ENCODE measurements around the gene OR56A3. TPM values are rescaled to one million over a fixed set of nuclear protein-coding genes. Genes with fewer than 3 reads are reported as not detected.

Gene OR56A3
- total RNA-seq, 1 donor from 2014 or later = not detected

- Mint-ChIP-seq H3K4me3 (no peak within 1 kb of the TSS), H3K27me3 (peaks cover 4% of the 10 kb centered on the region), H3K4me1 (no peaks in the 10 kb centered on the region), H3K36me3 (ENCODE audit: low read depth) (no peaks in the 10 kb centered on the region), H3K9me3 (peaks cover 6% of the 10 kb centered on the region), H3K27ac (no peak within 1 kb of the TSS)
- ChIA-PET POLR2A (no interaction called here), CTCF (no interaction called here)
- TF ChIP-seq, protein P1, sequence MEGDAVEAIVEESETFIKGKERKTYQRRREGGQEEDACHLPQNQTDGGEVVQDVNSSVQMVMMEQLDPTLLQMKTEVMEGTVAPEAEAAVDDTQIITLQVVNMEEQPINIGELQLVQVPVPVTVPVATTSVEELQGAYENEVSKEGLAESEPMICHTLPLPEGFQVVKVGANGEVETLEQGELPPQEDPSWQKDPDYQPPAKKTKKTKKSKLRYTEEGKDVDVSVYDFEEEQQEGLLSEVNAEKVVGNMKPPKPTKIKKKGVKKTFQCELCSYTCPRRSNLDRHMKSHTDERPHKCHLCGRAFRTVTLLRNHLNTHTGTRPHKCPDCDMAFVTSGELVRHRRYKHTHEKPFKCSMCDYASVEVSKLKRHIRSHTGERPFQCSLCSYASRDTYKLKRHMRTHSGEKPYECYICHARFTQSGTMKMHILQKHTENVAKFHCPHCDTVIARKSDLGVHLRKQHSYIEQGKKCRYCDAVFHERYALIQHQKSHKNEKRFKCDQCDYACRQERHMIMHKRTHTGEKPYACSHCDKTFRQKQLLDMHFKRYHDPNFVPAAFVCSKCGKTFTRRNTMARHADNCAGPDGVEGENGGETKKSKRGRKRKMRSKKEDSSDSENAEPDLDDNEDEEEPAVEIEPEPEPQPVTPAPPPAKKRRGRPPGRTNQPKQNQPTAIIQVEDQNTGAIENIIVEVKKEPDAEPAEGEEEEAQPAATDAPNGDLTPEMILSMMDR (IDR thresholded peaks at IDR 0.05) = no peak
- ATAC-seq (ENCODE audit: low read depth) (no peak), DNase-seq (no peak)
- intact Hi-C loops (cut with micrococcal nuclease) = no loop called here
Observed at GRCh38 chr11:5968394-5968793, 26.3 kb downstream of the OR56A3 start, which contains the start of gene OR56A5. Gene OR56A5, minus strand, starts transcription at chr11:5968494. Its CDS starts 0 bp downstream, at chr11:5968494.

DNA sequence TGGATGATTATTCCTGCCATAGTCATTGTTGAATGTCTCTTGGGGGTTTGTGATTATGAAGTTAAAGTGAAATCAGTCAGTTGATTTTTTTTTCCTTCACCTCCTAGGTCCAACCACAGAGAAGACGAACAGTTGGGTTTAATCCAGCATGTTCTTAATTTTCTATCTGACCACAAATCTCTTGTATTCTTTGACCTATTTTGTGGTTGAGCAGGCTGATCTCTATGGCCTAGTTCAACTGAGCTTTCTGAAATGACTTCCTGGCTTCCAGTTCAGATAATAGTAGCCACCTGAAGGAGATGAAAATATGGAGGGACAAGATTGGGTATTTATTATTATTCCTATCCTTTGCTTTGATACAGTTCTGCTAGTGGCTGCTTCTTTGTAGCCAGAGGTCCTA, 31.5 kb downstream of the OR56A3 start:
- DNase-seq (no peak), ATAC-seq (ENCODE audit: low read depth) (no peak)
- H3K27me3 Mint-ChIP-seq = no peaks in the 10 kb centered on the region
- POLR2A ChIA-PET = no interaction called here
- peaks cover 9% of the 10 kb centered on the region for H3K9me3 Mint-ChIP-seq
- TF ChIP-seq, protein P1 (IDR thresholded peaks at IDR 0.05) = no peak
- no peak overlapping the region for H3K4me3 Mint-ChIP-seq
- CTCF ChIA-PET = no interaction called here
- intact Hi-C loops (cut with micrococcal nuclease) = no loop called here
- H3K4me1 Mint-ChIP-seq = no peaks in the 10 kb centered on the region
- H3K27ac Mint-ChIP-seq = no peak overlapping the region
- no peaks in the 10 kb centered on the region for H3K36me3 Mint-ChIP-seq (ENCODE audit: low read depth)

- TF ChIP-seq, protein P1 (IDR thresholded peaks at IDR 0.05) = no peak
- ATAC-seq (ENCODE audit: low read depth) = no peak
- H3K27ac Mint-ChIP-seq = no peak overlapping the region
Observed at GRCh38 chr11:5983443-5983842, 41.4 kb downstream of the OR56A3 start.

DNA sequence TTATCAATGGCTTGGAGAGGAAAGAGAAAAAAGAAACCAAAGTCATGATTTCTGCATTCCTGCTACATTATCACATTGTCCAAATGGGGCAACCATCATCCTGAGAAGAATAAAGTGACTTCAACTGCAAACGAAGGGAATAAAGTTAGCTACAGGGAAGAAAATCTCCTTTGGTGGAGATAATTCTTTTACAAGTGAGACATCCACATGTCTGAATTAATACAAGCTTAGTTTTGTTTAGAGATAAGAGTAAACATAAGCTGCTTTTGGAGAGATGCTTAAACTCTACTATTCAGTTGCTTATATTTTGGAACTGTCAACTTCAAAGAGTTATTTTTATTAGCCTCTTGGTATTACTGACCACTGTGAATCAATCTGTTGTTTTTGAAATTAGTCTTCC, 44.8 kb downstream of the OR56A3 start, which contains the start of gene OR52L1:
Gene OR52L1 (minus strand): TSS at position 101 of the 400 bp plus-strand sequence. CDS start 55 bp downstream, at position 46.
- Mint-ChIP-seq H3K36me3 (ENCODE audit: low read depth) (no peaks in the 10 kb centered on the region), H3K27ac (no peak within 1 kb of the TSS), H3K27me3 (peaks cover 8% of the 10 kb centered on the region), H3K4me1 (no peaks in the 10 kb centered on the region), H3K4me3 (no peak within 1 kb of the TSS), H3K9me3 (no peaks in the 10 kb centered on the region)
- DNase-seq (no peak), ATAC-seq (ENCODE audit: low read depth) (no peak)
- POLR2A ChIA-PET = no interaction called here
- CTCF ChIA-PET = no interaction called here
- TF ChIP-seq, protein P1 (IDR thresholded peaks at IDR 0.05) = no peak
- intact Hi-C loops (cut with micrococcal nuclease) = no loop called here

More at GRCh38 chr11:5983443-5983842, 41.4 kb downstream of the OR56A3 start:
- Mint-ChIP-seq H3K36me3 (ENCODE audit: low read depth) (no peaks in the 10 kb centered on the region), H3K9me3 (peaks cover 6% of the 10 kb centered on the region), H3K4me1 (no peaks in the 10 kb centered on the region), H3K27me3 (peaks cover 5% of the 10 kb centered on the region), H3K4me3 (no peak overlapping the region)
- intact Hi-C loops (cut with micrococcal nuclease) = no loop called here
- no peak for DNase-seq
- POLR2A ChIA-PET = no interaction called here
- CTCF ChIA-PET = no interaction called here

DNA sequence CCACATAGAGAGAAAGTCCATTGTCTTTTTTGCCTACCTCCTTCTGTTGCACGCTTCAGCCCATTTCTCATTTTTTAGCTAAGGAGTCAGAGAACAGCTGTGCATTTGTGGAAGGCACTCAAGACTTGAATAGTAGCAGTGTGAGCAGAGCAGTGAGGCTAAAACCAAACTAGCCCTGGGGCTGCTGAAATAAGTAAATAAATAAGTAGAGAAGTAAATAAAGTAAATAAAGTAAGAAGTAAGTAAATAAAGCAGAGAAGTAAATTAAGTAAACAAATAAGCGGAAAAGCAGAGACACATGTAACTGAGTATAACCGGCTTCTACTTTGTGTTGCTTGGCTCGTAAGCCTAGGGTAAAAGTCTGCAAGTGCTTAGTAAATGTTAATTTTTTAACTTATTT, 47.2 kb downstream of the OR56A3 start:
- DNase-seq (no peak), ATAC-seq (ENCODE audit: low read depth) (no peak)
- CTCF ChIA-PET = no interaction called here
- TF ChIP-seq, protein P1 (IDR thresholded peaks at IDR 0.05) = no peak
- H3K27me3 Mint-ChIP-seq = peaks cover 3% of the 10 kb centered on the region
- intact Hi-C loops (cut with micrococcal nuclease) = no loop called here
- no peaks in the 10 kb centered on the region for H3K4me1 Mint-ChIP-seq
- POLR2A ChIA-PET = no interaction called here
- no peaks in the 10 kb centered on the region for H3K36me3 Mint-ChIP-seq (ENCODE audit: low read depth)
- H3K4me3 Mint-ChIP-seq = no peak overlapping the region
- no peak overlapping the region for H3K27ac Mint-ChIP-seq
- no peaks in the 10 kb centered on the region for H3K9me3 Mint-ChIP-seq

Data from activated B cell treated with CpG ODN at 0.5 μM for 24 hours (primary cell).